Loucy (cell line): ENCODE data around the gene IGFBP3.

Source experiments
- H2AFZ ChIP-seq: fragments of 200-600 bp; sonication (generic); 2 replicates; pipeline ENCODE4 v1.6.0; 2016; ENCODE audit warnings: antibody characterized with exemption, mild to moderate bottlenecking, low read length, moderate library complexity
- H3F3A ChIP-seq: fragments of 200-600 bp; 2 replicates; pipeline ENCODE4 v1.6.0; 2016; ENCODE audit warnings: antibody characterized with exemption, low read depth, mild to moderate bottlenecking
- H3K27me3 ChIP-seq: fragments of 200-600 bp; sonication (generic); 2 replicates; pipeline ENCODE4 v1.6.1; 2014; ENCODE audit warnings: low read length, mild to moderate bottlenecking; ENCODE audit not compliant: insufficient read depth, poor library complexity, severe bottlenecking
- H3K36me3 ChIP-seq: fragments of 200-600 bp; sonication (generic); 2 replicates; pipeline ENCODE4 v1.6.1; 2016; ENCODE audit warnings: low read length; ENCODE audit not compliant: insufficient read depth
- H3K4me1 ChIP-seq: fragments of 200-600 bp; sonication (generic); 2 replicates; pipeline ENCODE4 v1.5.1; 2014; ENCODE audit warnings: low read length, mild to moderate bottlenecking; ENCODE audit not compliant: insufficient read depth, poor library complexity, severe bottlenecking
- H3K4me2 ChIP-seq: fragments of 200-600 bp; sonication (generic); 2 replicates; pipeline ENCODE4 v1.6.0; 2014; ENCODE audit warnings: antibody characterized with exemption, low read length, low read depth, mild to moderate bottlenecking; ENCODE audit not compliant: poor library complexity, severe bottlenecking
- H3K4me3 ChIP-seq: fragments of 200-600 bp; sonication (generic); 2 replicates; pipeline ENCODE4 v1.5.1; 2014; ENCODE audit warnings: low read length, mild to moderate bottlenecking, mixed read lengths; ENCODE audit not compliant: poor library complexity, severe bottlenecking
- H3K79me2 ChIP-seq: fragments of 200-600 bp; sonication (generic); 2 replicates; pipeline ENCODE4 v1.6.1; 2014; ENCODE audit warnings: low read length; ENCODE audit not compliant: insufficient read depth
- H3K9ac ChIP-seq: fragments of 200-600 bp; sonication (generic); 2 replicates; pipeline ENCODE4 v1.6.0; 2014; ENCODE audit warnings: mild to moderate bottlenecking, low read depth, low read length, moderate library complexity; ENCODE audit not compliant: poor library complexity, severe bottlenecking
- H3K9me2 ChIP-seq: fragments of 200-600 bp; sonication (generic); replicated peaks from 2 replicates; pipeline ENCODE4 v1.6.1; 2016; ENCODE audit warnings: low read depth, low read length, mixed read lengths
- H3K9me3 ChIP-seq: fragments of 200-600 bp; sonication (generic); 2 replicates; pipeline ENCODE4 v1.6.1; 2014; ENCODE audit warnings: mild to moderate bottlenecking, antibody characterized with exemption, low read length, low read depth; ENCODE audit not compliant: insufficient read depth
- H4K20me1 ChIP-seq: fragments of 200-600 bp; sonication (generic); 2 replicates; pipeline ENCODE4 v1.6.0; 2014; ENCODE audit warnings: antibody characterized with exemption, low read length, mild to moderate bottlenecking; ENCODE audit not compliant: insufficient read depth, poor library complexity, severe bottlenecking
- CTCF ChIP-seq: fragments of 200-600 bp; sonication (generic); conservative IDR thresholded peaks from 2 replicates; pipeline ENCODE4 v1.5.1; 2014; ENCODE audit warnings: mild to moderate bottlenecking, antibody characterized with exemption, low read length
- EZH2phosphoT487 ChIP-seq: fragments of 200-600 bp; IDR thresholded peaks from 2 replicates; pipeline ENCODE4 v1.6.1; 2018; ENCODE audit warnings: antibody characterized with exemption, mild to moderate bottlenecking, moderate library complexity, borderline replicate concordance

The IGFBP3 gene

DNA sequence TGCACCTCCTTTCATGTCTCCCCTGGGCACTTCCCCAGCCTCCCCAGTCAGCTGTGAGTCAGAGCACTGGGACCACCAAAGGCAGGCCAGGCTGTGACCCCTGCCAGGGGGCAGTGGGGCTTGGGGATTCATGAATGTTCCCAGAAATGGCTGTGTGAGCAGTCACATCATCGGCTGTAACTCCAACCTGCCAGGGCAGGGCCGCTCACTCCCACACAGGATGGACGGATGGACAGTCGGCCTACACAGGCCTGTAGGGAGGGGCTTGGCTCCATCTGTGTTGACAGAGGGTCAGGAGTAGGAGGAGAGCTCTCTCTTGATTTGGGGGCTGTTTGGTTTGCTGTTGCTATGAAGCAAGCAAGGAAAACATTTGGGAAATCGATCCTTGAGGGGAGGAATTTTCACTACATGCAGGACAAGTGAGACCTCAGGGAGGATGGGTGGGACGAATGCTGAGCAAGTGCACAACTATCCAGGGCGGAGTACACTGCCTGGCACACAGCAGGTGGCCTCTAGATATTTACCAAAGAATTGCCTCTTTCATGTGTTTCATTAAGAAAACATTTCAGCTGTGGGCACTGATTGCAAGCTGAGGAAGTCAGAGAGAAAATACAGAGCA is 35.7 kb downstream of the IGFBP3 start:
- Histone ChIP-seq H3K27me3 (no peaks in the 10 kb centered on the region), H3K9me3 (no peaks in the 10 kb centered on the region), H3K79me2 (no peaks in the 10 kb centered on the region), H3K9me2 (no peaks in the 10 kb centered on the region), H3K9ac (no peak overlapping the region), H3K4me1 (no peaks in the 10 kb centered on the region), H2AFZ (no peak overlapping the region), H3K4me3 (no peak overlapping the region), H3K4me2 (no peak overlapping the region), H3F3A (no peaks in the 10 kb centered on the region), H3K36me3 (no peaks in the 10 kb centered on the region), H4K20me1 (no peaks in the 10 kb centered on the region)
- TF ChIP-seq CTCF (no peak), EZH2phosphoT487 (no peak)

DNA sequence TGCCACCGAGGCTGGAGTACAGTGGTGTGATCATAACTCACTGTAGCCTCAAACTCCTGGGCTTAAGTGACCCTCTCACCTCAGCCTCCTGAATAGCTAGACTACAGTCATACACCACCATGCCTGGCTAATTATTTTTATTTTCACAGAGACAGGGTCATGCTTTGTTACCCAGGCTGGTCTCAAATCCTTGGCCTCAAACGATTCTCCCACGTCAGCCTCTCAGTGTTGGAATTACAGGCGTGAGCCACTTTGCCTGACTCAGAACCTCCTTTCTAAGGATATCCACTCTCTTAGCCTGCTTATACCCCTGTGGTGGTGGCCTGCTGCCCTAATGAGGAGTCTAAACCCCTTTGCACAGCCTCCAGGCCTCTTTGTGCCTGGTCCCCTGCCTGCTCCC is 36.9 kb downstream of the IGFBP3 start:
- TF ChIP-seq EZH2phosphoT487 (no peak), CTCF (no peak)
- Histone ChIP-seq H3K4me2 (no peak overlapping the region), H3K9me3 (no peaks in the 10 kb centered on the region), H3K9ac (no peak overlapping the region), H3K36me3 (no peaks in the 10 kb centered on the region), H3K79me2 (no peaks in the 10 kb centered on the region), H3F3A (no peaks in the 10 kb centered on the region), H3K4me1 (no peaks in the 10 kb centered on the region), H3K4me3 (no peak overlapping the region), H3K27me3 (no peaks in the 10 kb centered on the region), H4K20me1 (no peaks in the 10 kb centered on the region), H2AFZ (no peak overlapping the region), H3K9me2 (no peaks in the 10 kb centered on the region)

DNA sequence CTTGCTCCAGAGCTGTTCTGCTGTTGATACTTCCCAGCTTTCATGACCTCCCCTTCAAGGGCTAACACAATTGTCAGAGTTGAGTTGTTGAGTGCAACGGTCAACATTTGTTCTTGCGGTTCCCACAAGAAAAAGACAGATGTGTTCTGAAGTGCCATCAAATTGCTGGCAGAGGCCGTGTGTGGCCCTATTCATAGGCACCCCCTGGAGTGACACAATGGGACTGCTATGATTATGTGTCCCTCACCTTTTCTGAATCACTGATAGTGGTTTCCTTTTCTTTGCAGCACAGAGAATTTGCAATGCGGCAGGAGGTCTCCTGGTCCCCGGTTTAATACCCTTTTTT is 38.6 kb downstream of the IGFBP3 start:
- H3K4me2 ChIP-seq = no peak overlapping the region

More for the DNA sequence above, 38.6 kb downstream of the IGFBP3 start:
- Histone ChIP-seq H3K36me3 (no peaks in the 10 kb centered on the region), H3K9me3 (no peaks in the 10 kb centered on the region), H3K4me1 (no peaks in the 10 kb centered on the region), H3K9me2 (no peaks in the 10 kb centered on the region), H3K4me3 (no peak overlapping the region), H4K20me1 (no peaks in the 10 kb centered on the region), H3F3A (no peaks in the 10 kb centered on the region), H3K79me2 (no peaks in the 10 kb centered on the region), H3K9ac (no peak overlapping the region), H3K27me3 (no peaks in the 10 kb centered on the region), H2AFZ (no peak overlapping the region)
- TF ChIP-seq CTCF (no peak), EZH2phosphoT487 (no peak)
